ENCODE data around the gene TBC1D2. TPM values are rescaled to one million over a fixed set of nuclear protein-coding genes. Genes with fewer than 3 reads are reported as not detected.

Gene TBC1D2
- total RNA-seq, 2 experiments from 2014 or later = 1.5 TPM

GRCh38 chr9:98189412-98189811 is 66.0 kb downstream of the TBC1D2 start:
- ChIA-PET CTCF (interaction anchor here (0.6 to 1.9 kb wide), 4 partner anchors 11 to 71 kb away, joined by 3 to 6 read pairs (median 4); partner anchors contain the start of gene TRIM14), POLR2A (interaction anchor here (0.6 to 1.7 kb wide), 3 partner anchors 11 to 79 kb away, joined by 3 to 5 read pairs (median 3); no protein-coding TSS in a partner anchor)
- Mint-ChIP-seq H3K27me3 (no peaks in the 10 kb centered on the region), H3K4me1 (ENCODE audit: low read depth) (peaks cover 35% of the 10 kb centered on the region), H3K9me3 (no peaks in the 10 kb centered on the region), H3K4me3 (no peak overlapping the region), H3K36me3 (ENCODE audit: low read depth) (no peaks in the 10 kb centered on the region), H3K27ac (no peak overlapping the region)
- intact Hi-C loops (cut with micrococcal nuclease) = no loop called here
- no peak for ATAC-seq
- TF ChIP-seq CTCF (IDR thresholded peaks at IDR 0.05) = no peak
- DNase-seq = no peak

GRCh38 chr9:98187926-98188325 is 67.5 kb downstream of the TBC1D2 start:
- H3K27me3 Mint-ChIP-seq = no peaks in the 10 kb centered on the region
- intact Hi-C loops (cut with micrococcal nuclease) = no loop called here
- no peaks in the 10 kb centered on the region for H3K36me3 Mint-ChIP-seq (ENCODE audit: low read depth)
- no peak overlapping the region for H3K4me3 Mint-ChIP-seq
- peaks cover 35% of the 10 kb centered on the region for H3K4me1 Mint-ChIP-seq (ENCODE audit: low read depth)
- no peak overlapping the region for H3K27ac Mint-ChIP-seq
- DNase-seq (no peak), ATAC-seq (no peak)
- TF ChIP-seq CTCF (IDR thresholded peaks at IDR 0.05) = no peak
- ChIA-PET POLR2A (interaction anchor here (1.3 to 1.4 kb wide), 2 partner anchors 55 to 68 kb away, joined by 3 to 5 read pairs; no protein-coding TSS in a partner anchor), CTCF (interaction anchor here (1.1 to 1.9 kb wide), 5 partner anchors 9 to 69 kb away, joined by 3 to 6 read pairs (median 4); partner anchors contain the start of gene TRIM14)
- no peaks in the 10 kb centered on the region for H3K9me3 Mint-ChIP-seq

- no peak for TF ChIP-seq CTCF (IDR thresholded peaks at IDR 0.05)
- ChIA-PET POLR2A (no interaction called here), CTCF (no interaction called here)
- Mint-ChIP-seq H3K27me3 (no peaks in the 10 kb centered on the region), H3K27ac (no peak overlapping the region), H3K4me3 (no peak overlapping the region), H3K9me3 (no peaks in the 10 kb centered on the region), H3K36me3 (ENCODE audit: low read depth) (no peaks in the 10 kb centered on the region), H3K4me1 (ENCODE audit: low read depth) (peaks cover 41% of the 10 kb centered on the region)
- no peak for ATAC-seq
- DNase-seq = no peak
- intact Hi-C loops (cut with micrococcal nuclease) = no loop called here
Measured at GRCh38 chr9:98186236-98186635, 69.2 kb downstream of the TBC1D2 start.

- ATAC-seq = no peak
- ChIA-PET CTCF (no interaction called here), POLR2A (no interaction called here)
- H3K27me3 Mint-ChIP-seq = no peaks in the 10 kb centered on the region
- intact Hi-C loops (cut with micrococcal nuclease) = no loop called here
- H3K4me1 Mint-ChIP-seq (ENCODE audit: low read depth) = peaks cover 38% of the 10 kb centered on the region
- no peak overlapping the region for H3K27ac Mint-ChIP-seq
- H3K9me3 Mint-ChIP-seq = no peaks in the 10 kb centered on the region
- TF ChIP-seq CTCF (IDR thresholded peaks at IDR 0.05) = no peak
- H3K36me3 Mint-ChIP-seq (ENCODE audit: low read depth) = no peaks in the 10 kb centered on the region
- no peak for DNase-seq
- no peak overlapping the region for H3K4me3 Mint-ChIP-seq
Measured at GRCh38 chr9:98185611-98186171, 69.8 kb downstream of the TBC1D2 start.

GRCh38 chr9:98185021-98185567 is 70.4 kb downstream of the TBC1D2 start:
- POLR2A ChIA-PET = interaction anchor here (0.7 kb wide), 1 partner anchor 82 kb away, joined by 3 read pairs; no protein-coding TSS in a partner anchor
- CTCF ChIA-PET = no interaction called here
- H3K4me3 Mint-ChIP-seq = no peak overlapping the region
- H3K27me3 Mint-ChIP-seq = no peaks in the 10 kb centered on the region
- intact Hi-C loops (cut with micrococcal nuclease) = no loop called here
- no peak for ATAC-seq
- H3K4me1 Mint-ChIP-seq (ENCODE audit: low read depth) = peaks cover 39% of the 10 kb centered on the region
- H3K9me3 Mint-ChIP-seq = no peaks in the 10 kb centered on the region
- H3K36me3 Mint-ChIP-seq (ENCODE audit: low read depth) = no peaks in the 10 kb centered on the region
- no peak overlapping the region for H3K27ac Mint-ChIP-seq
- no peak for TF ChIP-seq CTCF (IDR thresholded peaks at IDR 0.05)
- no peak for DNase-seq

Data from activated CD8-positive, alpha-beta T cell treated with anti-CD3 and anti-CD28 coated beads for 36 hours (primary cell).